SW 1271 (cell line): ENCODE measurements around the gene PRSS27.

Source experiments
- DNase-seq, 2 experiments: peaks; one replicate each; lab custom pipeline; 2025; lab: John Stamatoyannopoulos, UW

The PRSS27 gene

DNA sequence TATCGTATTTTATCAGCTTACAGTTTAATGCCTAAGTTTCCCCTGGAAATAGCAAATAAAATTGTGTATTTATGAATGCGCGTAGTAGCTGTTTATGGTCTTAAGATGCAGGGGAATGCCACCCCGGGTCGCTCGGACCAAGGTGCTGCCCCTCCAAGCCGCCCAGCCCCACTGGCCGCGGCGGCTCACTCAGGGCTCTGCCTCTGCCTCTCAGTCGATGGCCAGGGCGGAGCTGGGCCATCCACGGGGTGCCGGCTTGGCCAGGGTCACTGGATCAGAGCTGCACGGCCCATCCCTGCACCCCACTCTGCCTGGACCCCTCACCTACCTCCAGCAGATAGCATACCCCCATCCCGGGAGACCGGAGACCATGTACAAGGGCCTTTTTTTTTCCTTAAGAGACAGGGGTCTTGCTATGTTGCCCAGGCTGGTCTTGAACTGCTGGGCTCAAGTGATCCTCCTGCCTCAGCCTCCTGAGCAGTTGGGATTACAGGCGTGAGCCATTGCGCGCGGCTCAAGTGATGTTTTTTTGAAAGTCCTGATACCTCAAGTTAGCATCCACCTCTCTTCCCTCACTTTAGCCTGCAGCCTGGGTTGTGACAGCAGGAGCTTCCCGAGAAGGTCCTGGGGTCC is 11.0 kb downstream of the PRSS27 start:
- no peak for DNase-seq

GRCh38 chr16:2708290-2708639 is 11.8 kb downstream of the PRSS27 start:
- DNase-seq = no peak

DNA sequence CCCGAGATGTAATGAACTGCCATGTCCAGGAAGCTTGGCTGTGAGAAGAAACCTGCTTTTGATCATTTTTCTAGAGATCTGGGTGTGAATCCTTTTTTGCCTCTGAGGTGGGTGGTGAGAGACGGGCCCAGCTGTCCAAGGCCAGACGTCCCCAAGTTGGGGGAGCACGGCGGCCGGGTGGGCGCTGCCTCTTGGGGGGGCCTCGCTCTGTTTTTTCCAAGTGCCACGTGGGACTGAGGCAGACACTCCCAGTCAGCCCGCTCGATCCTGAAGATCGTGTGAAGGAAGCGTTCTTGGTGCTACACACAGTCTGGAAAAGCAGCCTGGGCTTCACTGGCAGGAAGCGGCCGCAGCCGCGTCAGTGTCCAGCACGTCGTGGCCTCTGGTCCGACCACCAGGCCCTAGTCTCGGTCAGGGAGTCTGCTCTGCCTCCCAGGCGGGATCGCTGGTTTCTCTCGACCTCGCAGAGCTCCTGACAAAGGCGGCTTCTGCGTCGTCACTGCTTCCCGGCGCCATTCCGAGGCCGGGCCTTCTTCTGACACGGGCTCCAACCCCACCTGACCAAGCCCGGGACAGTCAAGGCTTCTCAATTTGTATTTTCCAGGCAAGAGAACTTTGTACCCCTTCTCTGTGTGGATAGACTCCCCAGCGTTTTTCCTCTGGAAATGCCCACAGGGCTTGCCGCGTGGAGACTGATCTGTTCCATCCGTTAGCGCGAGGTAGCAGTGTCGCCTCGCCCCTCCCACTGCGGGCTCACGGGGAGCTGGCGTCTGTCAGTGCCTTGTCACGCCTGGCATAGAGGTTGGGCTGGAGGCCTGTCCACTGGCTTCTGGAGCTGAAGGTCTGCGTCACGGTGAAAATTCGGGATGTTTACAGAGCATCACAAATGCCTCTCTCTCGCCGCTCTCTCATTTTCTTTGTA is 12.4 kb downstream of the PRSS27 start:
- no peak for DNase-seq

- no peak for DNase-seq
Observed at GRCh38 chr16:2706611-2707311, 13.3 kb downstream of the PRSS27 start.

DNA sequence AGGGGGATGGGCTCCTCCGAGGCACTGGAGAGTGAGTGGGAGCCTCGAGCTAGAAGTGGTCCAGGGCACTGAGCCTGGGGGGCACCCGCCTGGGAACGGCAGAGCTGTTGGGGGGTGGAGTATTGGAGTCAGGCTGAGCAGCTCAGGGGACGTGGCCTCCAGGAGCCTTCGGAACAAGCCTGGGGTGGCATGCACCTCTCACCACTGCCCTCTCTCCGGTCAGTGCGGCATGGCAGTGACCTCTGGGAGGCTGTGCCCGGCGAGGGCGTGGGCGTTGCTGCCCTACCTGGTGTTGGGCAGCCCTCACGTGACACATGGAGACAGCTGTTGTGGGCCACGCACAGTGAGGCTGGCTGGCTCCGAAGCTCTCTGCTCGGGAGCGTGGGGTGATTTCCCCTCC is 13.9 kb downstream of the PRSS27 start:
- no peak for DNase-seq

GRCh38 chr16:2705351-2705750 is 14.7 kb downstream of the PRSS27 start:
- DNase-seq = no peak

DNA sequence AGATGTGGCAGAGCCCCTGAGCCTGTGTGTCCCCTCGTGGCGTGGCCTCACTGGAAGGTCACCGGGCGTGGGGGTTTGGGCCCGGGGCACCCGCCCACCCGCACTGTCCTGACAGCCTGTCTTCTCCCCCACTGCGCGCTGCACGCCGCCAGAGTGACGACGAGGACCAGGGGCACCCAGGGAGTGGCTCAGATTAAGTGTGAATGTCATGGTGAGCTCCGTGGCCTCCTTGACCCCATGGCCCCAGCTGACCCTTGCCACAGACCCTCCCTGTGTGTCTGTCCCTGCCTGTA is 15.1 kb downstream of the PRSS27 start:
- DNase-seq = no peak

DNA sequence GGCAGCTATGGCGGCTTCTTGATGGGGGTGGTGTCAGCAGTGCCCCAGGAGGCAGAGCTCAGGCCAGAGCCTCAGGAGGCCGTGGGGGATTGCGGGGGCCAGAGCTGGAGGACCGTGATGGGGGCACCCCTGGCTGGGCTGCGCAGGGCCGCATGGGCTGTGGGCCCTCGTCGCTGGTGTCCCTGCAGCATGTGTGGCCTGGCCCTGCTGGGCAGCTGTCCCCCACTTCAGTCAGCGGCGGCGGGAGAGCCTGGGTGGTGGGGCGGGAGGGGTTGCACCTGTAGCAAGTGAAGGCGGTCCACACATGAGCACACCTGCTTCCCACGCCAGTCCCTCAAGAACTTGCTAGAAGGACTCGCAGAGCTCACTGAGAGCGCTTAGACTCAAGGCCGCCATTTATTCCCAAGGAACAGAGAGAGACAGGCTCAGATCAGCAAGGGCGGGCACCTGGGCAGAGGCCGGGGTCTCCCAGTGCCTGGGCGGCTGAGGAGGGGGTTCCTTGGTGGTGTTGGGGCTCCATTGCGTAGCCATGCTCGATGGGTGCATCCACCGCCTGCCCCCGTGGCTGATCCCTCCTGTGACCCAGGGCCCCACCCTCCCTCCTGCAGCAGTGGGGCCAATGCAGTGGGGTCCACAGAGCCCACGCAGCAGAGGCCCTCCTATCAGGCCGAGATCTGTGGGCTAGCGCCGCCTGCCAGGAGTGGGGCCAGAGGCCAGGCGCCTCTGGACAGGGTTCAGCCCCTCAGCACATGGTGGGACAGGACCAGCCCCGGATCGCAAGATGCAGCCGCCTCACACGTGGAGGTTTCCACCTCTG is 15.7 kb downstream of the PRSS27 start:
- DNase-seq = no peak

GRCh38 chr16:2702871-2703745 is 16.9 kb downstream of the PRSS27 start:
- DNase-seq = no peak

DNA sequence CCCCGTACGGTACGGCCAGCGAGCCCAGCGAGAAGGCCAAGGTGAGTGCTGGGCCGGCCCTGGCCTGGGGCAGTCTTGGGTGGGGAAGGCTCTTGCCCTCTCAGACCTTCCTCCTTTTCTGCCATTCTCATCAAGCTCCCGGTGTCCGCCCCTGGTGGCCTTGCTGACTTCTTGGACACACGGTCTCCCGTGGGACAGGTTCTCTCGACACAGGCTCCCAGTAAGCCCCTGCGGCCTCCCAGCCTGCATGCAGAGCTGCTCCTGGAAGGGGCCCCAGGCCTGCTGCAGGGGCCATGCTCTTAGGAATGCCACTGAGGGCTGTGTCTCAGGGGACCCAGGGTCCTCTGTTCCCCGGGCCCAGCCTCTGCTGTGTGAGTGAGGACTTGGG is 17.6 kb downstream of the PRSS27 start:
- no peak for DNase-seq

DNA sequence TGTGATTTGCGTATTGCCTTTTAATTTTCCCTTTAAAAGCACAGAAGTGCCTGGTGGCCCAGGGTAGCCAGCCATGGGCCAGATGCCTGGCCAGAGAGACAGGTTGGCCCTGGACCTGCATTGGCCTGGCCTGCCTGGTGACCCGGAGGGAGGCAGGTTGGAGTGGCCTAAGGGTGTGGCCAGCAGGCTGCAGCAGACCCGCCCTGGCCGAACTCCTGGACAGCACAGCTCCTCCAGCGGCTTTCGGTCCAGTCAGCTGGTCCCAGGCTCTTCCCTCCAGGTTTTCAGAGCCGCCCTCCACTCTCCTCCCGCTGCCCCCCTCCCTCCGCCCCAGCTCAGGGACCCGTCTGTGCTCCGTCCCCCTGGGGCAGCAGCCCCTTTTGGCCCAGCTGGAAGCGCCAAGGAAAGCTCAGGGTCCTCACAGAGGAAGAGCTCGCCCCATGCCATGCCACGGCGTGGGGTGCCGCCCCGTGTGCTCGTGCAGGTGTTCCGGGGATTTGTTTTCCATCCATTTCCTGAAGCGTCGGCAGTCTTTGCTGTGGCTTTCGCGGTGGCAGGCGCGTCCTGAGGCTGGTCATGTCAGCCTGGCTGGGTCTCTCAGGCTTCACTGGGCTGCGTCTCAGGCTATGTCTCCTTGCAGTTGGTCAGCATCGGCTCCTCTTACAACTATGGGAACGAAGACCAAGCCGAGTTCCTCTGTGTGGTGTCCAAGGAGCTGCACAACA is 18.1 kb downstream of the PRSS27 start:
- DNase-seq = no peak

GRCh38 chr16:2701272-2701671 is 18.8 kb downstream of the PRSS27 start:
- DNase-seq = no peak

DNA sequence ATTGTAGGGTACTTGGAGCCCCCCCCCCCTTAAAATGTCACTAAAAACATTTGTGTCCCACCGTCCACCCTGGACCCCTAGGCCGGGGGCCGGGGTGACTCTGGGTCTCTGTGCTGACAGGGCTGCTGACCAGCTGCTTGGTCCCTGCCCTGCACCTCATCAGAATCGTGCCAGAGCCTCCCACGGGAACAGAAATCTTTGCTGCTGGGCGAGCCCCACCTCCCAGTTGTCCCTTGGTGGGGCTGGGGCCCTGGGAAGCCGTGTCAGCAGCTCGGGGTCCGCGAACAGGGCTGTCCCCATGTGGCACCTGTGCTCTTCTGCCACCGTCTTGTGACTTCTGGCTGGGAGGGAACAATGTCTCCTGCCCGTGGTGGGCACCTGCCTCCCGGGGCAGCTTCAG is 19.2 kb downstream of the PRSS27 start:
- no peak for DNase-seq

GRCh38 chr16:2699791-2700600 is 20.0 kb downstream of the PRSS27 start:
- DNase-seq = no peak

DNA sequence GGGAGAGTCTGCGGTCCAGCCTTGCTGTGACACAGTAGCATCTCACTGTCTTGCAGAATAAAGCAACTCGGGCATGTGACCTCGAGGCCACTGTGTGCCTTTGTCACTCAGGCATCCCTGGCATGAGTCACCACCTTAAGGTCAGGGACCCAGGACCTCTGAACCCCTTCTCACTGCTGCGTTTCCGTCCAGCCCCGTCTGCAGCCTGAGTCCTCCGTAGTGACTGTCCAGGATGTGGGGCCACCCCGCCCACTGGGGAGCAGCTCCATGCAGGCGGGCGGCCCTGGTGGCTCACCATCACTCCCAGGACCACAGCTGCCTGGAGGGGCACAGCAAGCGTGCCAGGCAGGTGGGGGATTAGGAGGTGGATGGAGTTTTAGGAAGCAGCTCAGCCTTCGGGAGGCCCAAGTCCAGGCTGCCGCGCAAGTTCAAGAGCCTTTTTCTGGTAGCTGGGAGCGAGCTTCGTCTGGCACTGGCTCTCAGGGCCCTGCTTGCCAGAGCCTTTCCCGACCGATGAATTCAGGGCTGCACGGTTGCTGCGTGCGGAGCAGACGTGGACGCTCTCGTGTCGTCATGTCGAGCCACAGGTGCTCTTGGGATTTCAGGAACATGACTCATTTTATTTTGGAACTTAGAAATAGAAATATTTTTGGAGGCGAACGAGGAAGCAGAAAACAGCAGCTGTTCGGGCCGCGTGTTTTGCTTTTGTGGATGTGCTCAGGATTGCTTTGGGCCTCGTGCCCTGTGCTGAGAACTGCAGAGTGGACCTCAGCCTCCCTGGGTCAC is 20.9 kb downstream of the PRSS27 start:
- no peak for DNase-seq

- no peak for DNase-seq
Observed at GRCh38 chr16:2698103-2698870, 21.7 kb downstream of the PRSS27 start.

DNA sequence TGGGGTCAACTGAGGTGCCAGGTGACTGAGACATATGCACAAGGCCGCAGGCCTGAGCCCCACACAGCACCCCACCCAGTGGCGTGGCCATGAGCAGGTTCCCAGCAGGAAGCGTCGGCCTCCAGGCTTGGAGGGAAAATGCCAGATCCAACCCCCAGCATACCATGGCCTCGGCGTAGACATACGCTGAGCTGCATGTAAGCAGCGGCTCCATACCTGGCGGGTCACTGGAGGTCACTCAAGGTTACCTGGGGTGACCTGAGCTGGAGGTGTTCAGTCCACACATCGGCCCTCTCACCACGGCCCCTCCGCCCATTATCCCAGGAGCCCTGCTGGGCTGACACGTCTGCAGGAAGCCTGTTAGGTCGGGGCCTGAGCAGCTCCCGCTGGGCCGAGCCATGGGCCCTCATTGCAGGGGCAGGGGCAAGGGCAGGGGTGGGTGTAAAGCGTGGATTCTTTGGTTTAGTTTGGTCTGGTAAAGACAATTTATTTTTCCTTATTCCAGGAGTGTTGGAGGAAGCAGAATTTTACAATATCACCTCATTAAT is 22.5 kb downstream of the PRSS27 start:
- no peak for DNase-seq
